HG03159 (cell line): ENCODE measurements around the gene MAT2A.

ENCODE experiments used
- ATAC-seq: cut with Tn5 transposase; IDR thresholded peaks from one replicate; pipeline ENCODE4 v1.9.1; 2021; ENCODE audit warnings: mild to moderate bottlenecking, moderate library complexity; ENCODE audit not compliant: unreplicated experiment

Gene MAT2A

GRCh38 chr2:85538507-85539360 lies at the start of gene MAT2A:
Gene MAT2A, plus strand, starts transcription at chr2:85539168. Its CDS starts 120 bp downstream, at chr2:85539288.
- ATAC-seq = peak; percentile 68

GRCh38 chr2:85490861-85491755 lies 47.9 kb upstream of the MAT2A start:
- no peak for ATAC-seq

- no peak for ATAC-seq
Observed at GRCh38 chr2:85496436-85496835, 42.5 kb upstream of the MAT2A start.

DNA sequence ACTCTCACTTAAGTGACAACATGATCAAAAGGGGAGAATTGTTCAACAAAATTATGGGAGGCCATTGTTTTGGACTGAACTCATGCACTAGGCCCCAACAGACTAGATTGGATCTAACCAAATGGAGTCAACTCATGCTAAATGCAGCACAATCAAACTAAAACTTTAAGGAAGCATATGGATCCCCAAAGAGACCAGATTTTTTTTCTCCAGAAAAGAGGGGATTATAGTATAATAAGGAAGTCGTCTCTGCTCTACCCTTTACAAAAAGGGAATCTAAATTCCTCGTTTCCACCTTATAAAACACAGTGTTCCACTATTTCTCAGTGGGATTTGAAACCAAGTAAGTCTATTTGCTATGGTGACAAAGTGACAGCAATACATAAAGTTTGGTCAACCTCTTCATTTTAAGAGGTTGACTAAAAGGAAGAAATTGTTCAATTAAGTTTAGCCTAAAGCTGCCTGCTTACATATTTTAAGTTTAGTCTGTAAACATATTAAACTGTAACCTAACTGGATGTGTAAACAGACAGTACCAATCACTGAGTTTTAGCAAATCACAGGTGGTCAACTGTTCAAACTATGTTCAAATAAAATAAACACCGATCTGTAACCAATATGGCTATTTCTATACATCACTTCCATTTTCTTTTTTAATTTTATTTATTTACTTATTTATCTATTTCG lies 40.9 kb upstream of the MAT2A start:
- ATAC-seq = no peak

- no peak for ATAC-seq
Observed at GRCh38 chr2:85501248-85501647, 37.7 kb upstream of the MAT2A start.

DNA sequence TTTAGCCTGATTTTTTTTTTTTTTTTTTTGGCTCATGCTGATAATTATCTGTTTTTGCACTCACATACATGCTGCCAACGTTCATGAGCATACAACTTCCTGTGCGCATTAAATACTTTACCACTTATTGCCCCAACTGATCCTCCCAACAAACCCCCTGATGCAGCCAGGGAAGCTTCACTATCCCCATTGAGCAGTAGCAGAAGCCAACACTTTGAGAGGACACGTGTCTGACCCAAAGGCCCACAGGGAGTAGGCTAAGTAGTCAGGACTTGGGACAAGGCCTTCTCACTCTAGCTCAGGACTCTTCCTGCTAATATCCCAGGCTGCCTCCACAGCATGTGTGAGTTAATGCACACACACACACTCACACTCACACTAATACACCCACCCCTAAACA lies 36.2 kb upstream of the MAT2A start:
- ATAC-seq = no peak

- ATAC-seq = no peak
Observed at GRCh38 chr2:85503168-85503850, 35.7 kb upstream of the MAT2A start.

- ATAC-seq = no peak
Observed at GRCh38 chr2:85503851-85504777, 34.9 kb upstream of the MAT2A start.

DNA sequence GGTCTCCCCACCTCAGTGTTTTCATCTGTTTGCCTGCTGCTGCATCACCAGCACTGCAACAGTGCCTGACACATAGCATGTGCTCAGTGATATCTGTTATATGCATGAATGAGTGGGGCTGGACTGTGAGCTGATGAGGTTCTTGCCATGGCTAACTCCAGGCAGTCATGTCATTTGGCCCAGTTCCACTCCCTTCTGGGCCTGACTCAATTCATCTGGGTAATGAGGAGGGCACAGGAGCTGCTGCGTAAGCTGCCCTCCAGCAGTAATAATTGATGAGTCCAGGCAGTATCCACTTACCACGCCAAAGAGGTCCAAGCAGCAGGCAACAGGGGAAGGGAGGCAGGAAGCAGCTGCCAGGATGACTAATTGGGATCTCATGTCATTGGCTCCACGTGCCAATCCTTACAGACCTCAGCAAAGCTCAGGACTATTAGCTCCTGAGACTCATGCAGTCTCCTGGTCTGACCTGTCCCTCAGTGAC lies 34.1 kb upstream of the MAT2A start:
- no peak for ATAC-seq

GRCh38 chr2:85505551-85506238 lies 33.3 kb upstream of the MAT2A start:
- ATAC-seq = no peak

GRCh38 chr2:85506768-85507181 lies 32.2 kb upstream of the MAT2A start:
- no peak for ATAC-seq

- no peak for ATAC-seq
Observed at GRCh38 chr2:85511008-85511811, 27.8 kb upstream of the MAT2A start.

GRCh38 chr2:85514323-85514722 lies 24.6 kb upstream of the MAT2A start:
- ATAC-seq = no peak

- ATAC-seq = no peak
Observed at GRCh38 chr2:85516653-85517389, 22.1 kb upstream of the MAT2A start.

DNA sequence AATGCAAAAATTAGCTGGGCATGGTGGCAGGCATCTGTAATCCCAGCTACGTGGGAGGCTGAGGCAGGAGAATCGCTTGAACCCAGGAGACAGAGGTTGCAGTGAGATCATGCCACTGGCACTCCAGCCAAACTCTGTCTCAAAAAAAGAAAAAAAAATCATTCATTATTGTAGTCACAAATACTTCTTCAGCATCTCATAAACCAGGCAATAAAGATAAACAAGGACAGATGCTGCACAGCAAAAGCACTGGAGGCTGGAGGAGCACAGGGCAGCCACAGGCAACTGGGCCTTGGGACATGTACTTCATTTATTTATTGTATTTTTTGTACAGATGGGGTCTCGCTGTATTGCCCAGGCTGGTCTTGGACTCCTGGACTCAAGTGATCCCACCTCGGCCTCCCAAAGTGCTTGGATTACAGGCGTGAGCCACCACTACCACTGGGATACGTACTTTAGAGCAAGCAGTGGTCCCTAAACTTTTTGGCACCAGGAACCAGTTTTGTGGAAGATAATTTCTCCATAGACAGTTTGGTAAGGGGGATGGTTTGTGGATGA lies 16.8 kb upstream of the MAT2A start:
- no peak for ATAC-seq

GRCh38 chr2:85523062-85523902 lies 15.7 kb upstream of the MAT2A start:
- ATAC-seq = no peak
